Activated B cell treated with CpG ODN at 0.5 μM for 24 hours (primary cell): ENCODE measurements around the gene MYRIP. TPM values are rescaled to one million over a fixed set of nuclear protein-coding genes. Genes with fewer than 3 reads are reported as not detected.
"Not testable (repeated sequence)": the region's sequence is repeated elsewhere in the genome, so short reads cannot be mapped to it uniquely, and the experiment has no call there.

Source experiments
- ATAC-seq: fragments of 200-7000 bp; cut with Tn5 transposase; one replicate; pipeline ENCODE4 v1.10.0; 2021; ENCODE audit warnings: low read depth, mild to moderate bottlenecking, moderate library complexity
- CTCF ChIA-PET: fragments of 350-600 bp; sonication (Branson Sonifier 250); formaldehyde crosslinking; loops from one replicate; lab custom pipeline; 2021; ENCODE audit warnings: antibody characterized with exemption; lab: Charles Lee
- POLR2A ChIA-PET: fragments of 350-600 bp; sonication (Branson Sonifier 250); formaldehyde crosslinking; loops from one replicate; lab custom pipeline; 2021; ENCODE audit warnings: antibody characterized with exemption; lab: Charles Lee
- DNase-seq: peaks from one replicate; pipeline ENCODE4 v3.0.0; 2022
- H3K27ac Mint-ChIP-seq: one replicate; pipeline ENCODE4 v1.8.0; 2020; ENCODE audit warnings: mixed read lengths
- H3K27me3 Mint-ChIP-seq: one replicate; pipeline ENCODE4 v1.8.0; 2021; ENCODE audit warnings: mixed read lengths
- H3K36me3 Mint-ChIP-seq: one replicate; pipeline ENCODE4 v1.8.0; 2021; ENCODE audit warnings: low read depth, mixed read lengths
- H3K4me1 Mint-ChIP-seq: one replicate; pipeline ENCODE4 v1.8.0; 2021; ENCODE audit warnings: mixed read lengths
- H3K4me3 Mint-ChIP-seq: one replicate; pipeline ENCODE4 v1.8.0; 2020; ENCODE audit warnings: mild to moderate bottlenecking, mixed read lengths
- H3K9me3 Mint-ChIP-seq: one replicate; pipeline ENCODE4 v1.8.0; 2020; ENCODE audit warnings: mixed read lengths
- intact Hi-C: fragments of 100-400 bp; cut with micrococcal nuclease; formaldehyde crosslinking; loops from one replicate; pipeline ENCODE4 v1.15.1; 2024
- total RNA-seq: library from RNA; stranded (reverse); gene quantifications from 2 replicates; pipeline ENCODE4 v1.2.3, GENCODE V29; 2022
- TF ChIP-seq, protein P1 (sequence below): fragments of 200-600 bp; IDR thresholded peaks from one replicate; pipeline ENCODE4 v1.8.0; 2022; ENCODE audit warnings: antibody characterized with exemption, mild to moderate bottlenecking

Gene MYRIP
- total RNA-seq, 1 donor from 2014 or later = 0.20 TPM

- POLR2A ChIA-PET = no interaction called here
- ATAC-seq (no peak), DNase-seq (no peak)
- Mint-ChIP-seq H3K27me3 (peaks cover 4% of the 10 kb centered on the region), H3K4me1 (no peaks in the 10 kb centered on the region), H3K9me3 (no peaks in the 10 kb centered on the region), H3K27ac (no peak overlapping the region), H3K36me3 (no peaks in the 10 kb centered on the region), H3K4me3 (no peak overlapping the region)
- intact Hi-C loops = no loop called here
- CTCF ChIA-PET = no interaction called here
- TF ChIP-seq, protein P1, sequence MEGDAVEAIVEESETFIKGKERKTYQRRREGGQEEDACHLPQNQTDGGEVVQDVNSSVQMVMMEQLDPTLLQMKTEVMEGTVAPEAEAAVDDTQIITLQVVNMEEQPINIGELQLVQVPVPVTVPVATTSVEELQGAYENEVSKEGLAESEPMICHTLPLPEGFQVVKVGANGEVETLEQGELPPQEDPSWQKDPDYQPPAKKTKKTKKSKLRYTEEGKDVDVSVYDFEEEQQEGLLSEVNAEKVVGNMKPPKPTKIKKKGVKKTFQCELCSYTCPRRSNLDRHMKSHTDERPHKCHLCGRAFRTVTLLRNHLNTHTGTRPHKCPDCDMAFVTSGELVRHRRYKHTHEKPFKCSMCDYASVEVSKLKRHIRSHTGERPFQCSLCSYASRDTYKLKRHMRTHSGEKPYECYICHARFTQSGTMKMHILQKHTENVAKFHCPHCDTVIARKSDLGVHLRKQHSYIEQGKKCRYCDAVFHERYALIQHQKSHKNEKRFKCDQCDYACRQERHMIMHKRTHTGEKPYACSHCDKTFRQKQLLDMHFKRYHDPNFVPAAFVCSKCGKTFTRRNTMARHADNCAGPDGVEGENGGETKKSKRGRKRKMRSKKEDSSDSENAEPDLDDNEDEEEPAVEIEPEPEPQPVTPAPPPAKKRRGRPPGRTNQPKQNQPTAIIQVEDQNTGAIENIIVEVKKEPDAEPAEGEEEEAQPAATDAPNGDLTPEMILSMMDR = no peak
Observed at GRCh38 chr3:40070816-40071215, 261.4 kb downstream of the MYRIP start.

GRCh38 chr3:40071683-40072238 is 262.4 kb downstream of the MYRIP start:
- ChIA-PET CTCF (no interaction called here), POLR2A (no interaction called here)
- H3K9me3 Mint-ChIP-seq = no peaks in the 10 kb centered on the region
- no peaks in the 10 kb centered on the region for H3K36me3 Mint-ChIP-seq
- intact Hi-C loops = no loop called here
- DNase-seq (no peak), ATAC-seq (no peak)
- no peak overlapping the region for H3K27ac Mint-ChIP-seq
- H3K27me3 Mint-ChIP-seq = peaks cover 4% of the 10 kb centered on the region
- H3K4me1 Mint-ChIP-seq = no peaks in the 10 kb centered on the region
- TF ChIP-seq, protein P1 = no peak
- no peak overlapping the region for H3K4me3 Mint-ChIP-seq

- H3K9me3 Mint-ChIP-seq = no peaks in the 10 kb centered on the region
- CTCF ChIA-PET = no interaction called here
- ATAC-seq (no peak), DNase-seq (no peak)
- no peak overlapping the region for H3K4me3 Mint-ChIP-seq
- TF ChIP-seq, protein P1 = no peak
- no peaks in the 10 kb centered on the region for H3K4me1 Mint-ChIP-seq
- POLR2A ChIA-PET = no interaction called here
- H3K27me3 Mint-ChIP-seq = peaks cover 4% of the 10 kb centered on the region
- intact Hi-C loops = no loop called here
- no peak overlapping the region for H3K27ac Mint-ChIP-seq
- H3K36me3 Mint-ChIP-seq = no peaks in the 10 kb centered on the region
Observed at GRCh38 chr3:40073310-40074007, 264.1 kb downstream of the MYRIP start.

GRCh38 chr3:40077139-40077538 is 267.7 kb downstream of the MYRIP start:
- intact Hi-C loops, ATAC-seq, CTCF ChIA-PET, H3K4me1 Mint-ChIP-seq, H3K4me3 Mint-ChIP-seq, DNase-seq, H3K27me3 Mint-ChIP-seq, H3K27ac Mint-ChIP-seq, H3K9me3 Mint-ChIP-seq, H3K36me3 Mint-ChIP-seq, POLR2A ChIA-PET: not testable (repeated sequence)

DNA sequence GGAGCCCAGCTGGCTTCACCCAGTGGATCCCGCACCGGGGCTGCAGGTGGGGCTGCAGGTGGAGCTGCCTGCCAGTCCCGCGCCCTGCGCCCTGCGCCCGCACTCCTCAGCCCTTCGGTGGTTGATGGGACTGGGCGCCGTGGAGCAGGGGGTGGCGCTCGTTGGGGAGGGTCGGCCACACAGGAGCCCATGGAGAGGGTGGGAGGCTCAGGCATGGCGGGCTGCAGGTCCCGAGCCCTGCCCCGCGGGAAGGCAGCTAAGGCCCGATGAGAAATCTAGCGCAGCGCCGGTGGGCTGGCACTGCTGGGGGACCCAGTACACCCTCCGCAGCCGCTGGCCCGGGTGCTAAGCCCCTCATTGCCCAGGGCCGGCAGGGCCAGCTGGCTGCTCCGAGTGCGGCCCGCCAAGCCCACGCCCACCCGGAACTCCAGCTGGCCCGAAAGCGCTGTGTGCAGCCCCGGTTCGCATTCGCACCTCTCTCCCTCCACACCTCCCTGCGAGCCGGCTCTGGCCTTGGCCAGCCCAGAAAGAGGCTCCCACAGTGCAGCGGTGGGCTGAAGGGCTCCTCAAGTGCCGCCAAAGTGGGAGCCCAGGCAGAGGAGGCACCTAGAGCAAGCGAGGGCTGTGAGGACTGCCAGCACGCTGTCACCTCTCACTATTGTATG is 268.6 kb downstream of the MYRIP start:
- ATAC-seq, POLR2A ChIA-PET, H3K4me1 Mint-ChIP-seq, intact Hi-C loops, DNase-seq, H3K9me3 Mint-ChIP-seq, CTCF ChIA-PET, H3K4me3 Mint-ChIP-seq, H3K27ac Mint-ChIP-seq, H3K36me3 Mint-ChIP-seq, H3K27me3 Mint-ChIP-seq: not testable (repeated sequence)

DNA sequence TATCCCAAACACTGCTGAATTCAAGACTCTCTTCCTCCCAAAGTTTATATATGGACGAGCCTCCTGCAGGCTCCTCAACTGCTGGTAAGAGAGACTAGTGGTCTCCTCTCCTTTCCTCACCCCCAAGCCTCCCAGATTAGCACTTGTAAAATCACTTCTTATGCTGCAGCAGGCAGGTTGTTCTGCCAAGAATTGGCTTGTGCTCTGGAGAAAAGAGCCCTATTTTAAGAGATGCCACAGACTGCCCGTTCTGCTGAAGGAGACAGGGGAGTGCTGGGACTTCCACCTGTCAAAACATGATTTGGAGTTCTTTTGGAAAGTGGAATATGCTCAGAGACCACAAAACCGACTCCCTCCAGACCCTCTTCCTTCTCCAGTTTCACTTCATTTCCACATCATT is 269.2 kb downstream of the MYRIP start:
- peaks cover 11% of the 10 kb centered on the region for H3K9me3 Mint-ChIP-seq
- no peak overlapping the region for H3K27ac Mint-ChIP-seq
- intact Hi-C loops = no loop called here
- DNase-seq = no peak
- H3K27me3 Mint-ChIP-seq = peaks cover 3% of the 10 kb centered on the region
- H3K36me3 Mint-ChIP-seq = no peaks in the 10 kb centered on the region
- ChIA-PET POLR2A (no interaction called here), CTCF (no interaction called here)
- H3K4me1 Mint-ChIP-seq = no peaks in the 10 kb centered on the region
- no peak overlapping the region for H3K4me3 Mint-ChIP-seq
- ATAC-seq = no peak
- TF ChIP-seq, protein P1 = no peak
